ENCODE data around the gene KRT32. TPM values are rescaled to one million over a fixed set of nuclear protein-coding genes. Genes with fewer than 3 reads are reported as not detected.

KRT32 gene
- total RNA-seq = 10 to 100 TPM in 1 of 4 donors, 1 to 10 TPM in 2, under 1 TPM in 1; 0.61 to 12.8 (median 4.6) TPM

- TF ChIP-seq POLR2A (IDR thresholded peaks at IDR 0.05) = no peak
- no peak for TF ChIP-seq CTCF (IDR thresholded peaks at IDR 0.05)
- WGBS, 2 donors = 62 to 77% methylated on average over 3 to 11 of the region's 14 CpGs
- H3K4me1 ChIP-seq = peaks cover 13 to 59% (median 29%) of the 10 kb centered on the region in 3 donors
These were observed at the start of gene KRT32 for GRCh38 chr17:41466988-41467387. Gene KRT32, minus strand, starts transcription at chr17:41467386. Its CDS starts 61 bp downstream, at chr17:41467325.

GRCh38 chr17:41516830-41517283 is 49.7 kb upstream of the KRT32 start:
- WGBS, 2 donors = 57 to 71% methylated on average over 6 to 12 of the region's 14 CpGs
- Histone ChIP-seq H3K27me3 (peaks cover 0 to 25% (median 0%) of the 10 kb centered on the region in 4 donors), H3K9me3 (no peaks in the 10 kb centered on the region), H3K4me3 (peak overlapping the region; percentile 29 to 60 (median 53)), H3K36me3 (peaks cover 0 to 42% (median 5%) of the 10 kb centered on the region in 3 donors), H3K27ac (peak overlapping the region; percentile 77 to 92 (median 85)), H3K4me1 (peaks cover 10 to 73% (median 16%) of the 10 kb centered on the region in 3 donors)
- DNase-seq = no peak
- TF ChIP-seq POLR2A (IDR thresholded peaks at IDR 0.05) = no peak
- TF ChIP-seq CTCF (IDR thresholded peaks at IDR 0.05) = no peak
- intact Hi-C loops (cut with DNase I) = no loop called here

More at GRCh38 chr17:41466988-41467387, at the start of gene KRT32:
- no peaks in the 10 kb centered on the region for H3K9me3 ChIP-seq
- peak within 1 kb of the TSS in 3 of 4 donors; percentile 12 to 50 (median 49) for H3K27ac ChIP-seq
- intact Hi-C loops (cut with DNase I) = no loop called here
- H3K36me3 ChIP-seq = no peaks in the 10 kb centered on the region
- DNase-seq = no peak
- H3K27me3 ChIP-seq = no peaks in the 10 kb centered on the region
- H3K4me3 ChIP-seq = no peak within 1 kb of the TSS

GRCh38 chr17:41516147-41516829 is 49.1 kb upstream of the KRT32 start:
- WGBS, 2 donors = 42 to 61% methylated on average over 5 to 7 of the region's 14 CpGs
- Histone ChIP-seq H3K36me3 (peaks cover 0 to 42% (median 5%) of the 10 kb centered on the region in 3 donors), H3K27me3 (peaks cover 0 to 22% (median 0%) of the 10 kb centered on the region in 4 donors), H3K4me3 (peak overlapping the region; percentile 29 to 60 (median 53)), H3K4me1 (peaks cover 4 to 73% (median 11%) of the 10 kb centered on the region in 3 donors), H3K9me3 (no peaks in the 10 kb centered on the region), H3K27ac (peak overlapping the region; percentile 77 to 92 (median 85))
- intact Hi-C loops (cut with DNase I) = no loop called here
- TF ChIP-seq POLR2A (IDR thresholded peaks at IDR 0.05) (no peak), CTCF (IDR thresholded peaks at IDR 0.05) (no peak)
- no peak for DNase-seq

GRCh38 chr17:41513168-41513547 is 46.0 kb upstream of the KRT32 start:
- Histone ChIP-seq H3K4me3 (peak overlapping the region in 1 of 4 donors; percentile 59), H3K9me3 (no peaks in the 10 kb centered on the region), H3K27ac (peak overlapping the region; percentile 81 to 92 (median 85)), H3K4me1 (peaks cover 13 to 80% (median 22%) of the 10 kb centered on the region in 3 donors), H3K27me3 (peaks cover 0 to 5% (median 0%) of the 10 kb centered on the region in 4 donors), H3K36me3 (peaks cover 0 to 40% (median 5%) of the 10 kb centered on the region in 3 donors)
- 48 to 50% methylated on average over 4 to 5 of the region's 5 CpGs for WGBS, 2 donors
- intact Hi-C loops (cut with DNase I) = no loop called here
- TF ChIP-seq CTCF (IDR thresholded peaks at IDR 0.05) (no peak), POLR2A (IDR thresholded peaks at IDR 0.05) (peak in 1 of 4 donors; percentile 13)
- no peak for DNase-seq

GRCh38 chr17:41512546-41513167 is 45.5 kb upstream of the KRT32 start:
- Histone ChIP-seq H3K36me3 (peaks cover 0 to 35% (median 5%) of the 10 kb centered on the region in 3 donors), H3K27me3 (peaks cover 0 to 5% (median 0%) of the 10 kb centered on the region in 4 donors), H3K27ac (peak overlapping the region; percentile 81 to 92 (median 85)), H3K4me3 (peak overlapping the region in 2 of 4 donors; percentile 33 to 36), H3K4me1 (peaks cover 18 to 85% (median 27%) of the 10 kb centered on the region in 3 donors), H3K9me3 (no peaks in the 10 kb centered on the region)
- DNase-seq = no peak
- intact Hi-C loops (cut with DNase I) = no loop called here
- 11 to 36% methylated on average over 4 to 5 of the region's 7 CpGs for WGBS, 2 donors
- no peak for TF ChIP-seq POLR2A (IDR thresholded peaks at IDR 0.05)
- TF ChIP-seq CTCF (IDR thresholded peaks at IDR 0.05) = no peak

Data from esophagus squamous epithelium (tissue), 5 donors.